Thymus (tissue), 11 donors: ENCODE results near the gene TEP1. TPM values are rescaled to one million over a fixed set of nuclear protein-coding genes. Genes with fewer than 3 reads are reported as not detected.
A peak's percentile ranks its signal among the peaks of the same experiment; 100 is the strongest.

Experiments used
- DNase-seq, 9 donors: peaks; one replicate each; pipeline ENCODE4 v3.0.0-alpha.2; 2013; ENCODE audit warnings: low spot score in 9 of 9, low read depth in 6 of 9, missing footprints in 1 of 9
- H3K27ac ChIP-seq, 2 donors: one replicate each; pipeline ENCODE4 v1.5.1; 2013; ENCODE audit warnings: control low read depth in 1 of 2, low read depth in 1 of 2, low read length in 1 of 2, mild to moderate bottlenecking in 1 of 2, moderate library complexity in 1 of 2
- H3K27me3 ChIP-seq, 2 donors: one replicate each; pipeline ENCODE4 v1.5.1; 2013; ENCODE audit warnings: low read length in 1 of 2; ENCODE audit not compliant: control insufficient read depth in 2 of 2, insufficient read depth in 1 of 2
- H3K36me3 ChIP-seq, 2 donors: one replicate each; pipeline ENCODE4 v1.5.1; 2013; ENCODE audit warnings: low read length in 1 of 2, mild to moderate bottlenecking in 1 of 2, moderate library complexity in 1 of 2; ENCODE audit not compliant: control insufficient read depth in 2 of 2, insufficient read depth in 2 of 2
- H3K4me1 ChIP-seq, 2 donors: one replicate each; pipeline ENCODE4 v1.5.1; 2013; ENCODE audit warnings: low read length in 2 of 2; ENCODE audit not compliant: control insufficient read depth in 2 of 2, insufficient read depth in 2 of 2
- H3K4me3 ChIP-seq, 2 donors: one replicate each; pipeline ENCODE4 v1.5.1; 2013; ENCODE audit warnings: low read length in 2 of 2, control low read depth in 1 of 2, mild to moderate bottlenecking in 1 of 2
- H3K9me3 ChIP-seq, 2 donors: one replicate each; pipeline ENCODE4 v1.5.1; 2013; ENCODE audit warnings: low read length in 1 of 2, mild to moderate bottlenecking in 1 of 2; ENCODE audit not compliant: control insufficient read depth in 2 of 2, insufficient read depth in 1 of 2
- WGBS: extraction: QIAGEN DNeasy Blood & Tissue Kit; methylation state at CpG from one replicate; pipeline ENCODE4 v1.1.7; 2013; 5-methylcytosine and 5-hydroxymethylcytosine counted together
- polyA plus RNA-seq: library from polyadenylated mRNA; stranded (reverse); fragments of 200-250 nt; gene quantifications from one replicate; pipeline ENCODE4 v1.2.3, GENCODE V29; 2013
- total RNA-seq: library from RNA; stranded (reverse); fragments of 120-200 nt; gene quantifications from one replicate; pipeline ENCODE4 v1.2.4, GENCODE V29; 2013
- donor health status: healthy.

Gene TEP1
- total and polyA plus RNA-seq, 2 donors = 15.4 to 34.5 TPM

- Histone ChIP-seq H3K36me3 (peaks cover 36 to 39% of the 10 kb centered on the region in 2 donors), H3K4me1 (no peaks in the 10 kb centered on the region), H3K27me3 (no peaks in the 10 kb centered on the region), H3K9me3 (no peaks in the 10 kb centered on the region), H3K27ac (no peak overlapping the region), H3K4me3 (no peak overlapping the region)
- DNase-seq = no peak
- 98% methylated on average over 11 of the region's 11 CpGs for WGBS
Observed at GRCh38 chr14:20403521-20403920, 9.8 kb downstream of the TEP1 start.

DNA sequence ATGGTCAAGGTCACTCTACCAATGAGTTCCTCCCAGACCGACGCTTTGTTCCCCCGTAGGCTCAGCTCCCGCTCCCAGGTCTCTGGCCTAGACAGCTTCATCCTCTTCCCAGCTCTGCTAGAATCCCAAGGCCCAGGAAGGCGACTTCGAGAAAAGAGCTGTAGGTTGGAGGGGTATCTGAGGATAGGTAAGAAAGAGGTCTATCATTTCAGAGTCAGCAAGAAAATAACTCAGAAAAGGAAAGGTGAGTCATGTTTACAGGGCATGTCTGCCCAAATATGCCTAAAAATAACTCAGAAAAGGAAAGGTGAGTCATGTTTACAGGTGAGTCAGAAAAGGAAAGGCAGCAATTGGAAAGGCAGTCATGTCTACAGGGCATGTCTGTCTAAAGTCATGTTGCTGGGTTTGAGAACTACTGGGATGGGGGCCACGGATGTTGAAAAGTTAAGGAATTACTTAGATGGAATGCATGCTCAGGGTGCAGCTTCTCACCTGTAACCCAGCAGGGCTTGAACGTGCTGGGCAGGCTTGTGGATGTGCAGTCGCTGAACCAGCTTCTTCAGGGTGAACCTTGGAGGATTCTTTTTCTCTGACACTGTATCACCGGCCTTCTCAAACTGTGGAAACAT is 12.2 kb downstream of the TEP1 start:
- 97% methylated on average over 10 of the region's 10 CpGs for WGBS
- Histone ChIP-seq H3K4me3 (no peak overlapping the region), H3K27ac (no peak overlapping the region), H3K27me3 (no peaks in the 10 kb centered on the region), H3K4me1 (no peaks in the 10 kb centered on the region), H3K36me3 (peaks cover 26 to 29% of the 10 kb centered on the region in 2 donors), H3K9me3 (no peaks in the 10 kb centered on the region)
- no peak for DNase-seq

- WGBS = 100% methylated on average over 1 of the region's 1 CpG
- H3K4me1 ChIP-seq = no peaks in the 10 kb centered on the region
- no peak for DNase-seq
- peaks cover 29 to 34% of the 10 kb centered on the region in 2 donors for H3K36me3 ChIP-seq
- H3K9me3 ChIP-seq = no peaks in the 10 kb centered on the region
- no peak overlapping the region for H3K4me3 ChIP-seq
- no peak overlapping the region for H3K27ac ChIP-seq
- H3K27me3 ChIP-seq = no peaks in the 10 kb centered on the region
Observed at GRCh38 chr14:20400589-20400964, 12.7 kb downstream of the TEP1 start.

- DNase-seq = no peak
- Histone ChIP-seq H3K4me3 (no peak overlapping the region), H3K4me1 (no peaks in the 10 kb centered on the region), H3K27ac (no peak overlapping the region), H3K27me3 (no peaks in the 10 kb centered on the region), H3K9me3 (no peaks in the 10 kb centered on the region), H3K36me3 (peaks cover 24 to 40% of the 10 kb centered on the region in 2 donors)
- 99% methylated on average over 3 of the region's 3 CpGs for WGBS
Observed at GRCh38 chr14:20397511-20397910, 15.8 kb downstream of the TEP1 start.

GRCh38 chr14:20391505-20391904 is 21.8 kb downstream of the TEP1 start:
- peaks cover 59 to 62% of the 10 kb centered on the region in 2 donors for H3K36me3 ChIP-seq

DNA sequence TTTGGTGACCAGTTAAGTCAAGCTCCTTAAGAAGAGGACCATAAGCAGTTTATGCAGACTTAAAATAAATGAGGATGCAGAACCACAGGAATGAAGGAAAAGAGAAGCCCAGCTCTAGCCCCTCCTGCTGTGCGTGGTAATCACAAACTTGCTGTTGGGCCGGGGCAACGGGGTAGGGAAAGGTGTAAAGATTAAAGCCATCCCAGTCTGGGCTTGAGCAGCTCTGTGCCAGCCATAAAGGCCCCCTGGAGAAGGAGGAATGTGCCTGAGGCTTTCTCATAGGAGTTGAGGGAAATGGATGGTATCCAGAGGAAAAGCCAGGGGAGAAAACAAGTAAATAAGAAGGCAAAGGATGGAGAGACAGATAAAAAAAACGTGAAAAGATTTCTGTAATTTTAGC is 25.1 kb downstream of the TEP1 start:
- no peak for DNase-seq
- Histone ChIP-seq H3K36me3 (peaks cover 61 to 74% of the 10 kb centered on the region in 2 donors), H3K9me3 (no peaks in the 10 kb centered on the region), H3K4me3 (no peak overlapping the region), H3K27ac (no peak overlapping the region), H3K4me1 (no peaks in the 10 kb centered on the region), H3K27me3 (no peaks in the 10 kb centered on the region)
- WGBS = 76% methylated on average over 4 of the region's 4 CpGs

More at GRCh38 chr14:20391505-20391904, 21.8 kb downstream of the TEP1 start:
- 97% methylated on average over 4 of the region's 4 CpGs for WGBS
- H3K4me3 ChIP-seq = no peak overlapping the region
- H3K27me3 ChIP-seq = no peaks in the 10 kb centered on the region
- H3K4me1 ChIP-seq = no peaks in the 10 kb centered on the region
- no peak for DNase-seq
- H3K27ac ChIP-seq = no peak overlapping the region
- H3K9me3 ChIP-seq = no peaks in the 10 kb centered on the region

DNA sequence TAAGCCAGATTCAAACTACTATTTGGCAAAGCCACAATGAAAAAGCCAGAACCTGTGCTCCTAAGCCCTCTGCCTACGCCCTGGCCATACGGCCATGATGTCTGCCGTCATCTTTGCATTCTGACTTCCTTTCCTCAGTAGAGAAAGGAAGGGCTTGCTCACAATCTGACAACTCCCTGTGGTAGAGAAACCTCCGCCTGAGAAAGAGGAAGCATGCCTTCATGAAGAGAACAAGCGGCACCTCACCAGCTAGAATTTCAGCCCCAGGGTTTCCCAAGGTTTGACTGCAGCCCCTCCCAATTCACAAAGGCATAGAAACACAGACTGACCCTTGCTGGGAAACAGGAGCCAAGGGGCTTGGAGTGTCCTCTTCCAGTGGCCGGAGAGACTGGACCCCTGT is 25.7 kb downstream of the TEP1 start:
- peaks cover 65 to 80% of the 10 kb centered on the region in 2 donors for H3K36me3 ChIP-seq
- no peaks in the 10 kb centered on the region for H3K27me3 ChIP-seq
- H3K9me3 ChIP-seq = no peaks in the 10 kb centered on the region
- DNase-seq = peak in 1 of 9 donors; percentile 12
- no peaks in the 10 kb centered on the region for H3K4me1 ChIP-seq
- no peak overlapping the region for H3K4me3 ChIP-seq
- WGBS = 94% methylated on average over 6 of the region's 6 CpGs
- H3K27ac ChIP-seq = no peak overlapping the region

GRCh38 chr14:20386276-20386855 is 26.9 kb downstream of the TEP1 start:
- H3K4me1 ChIP-seq = no peaks in the 10 kb centered on the region
- DNase-seq = no peak
- 97% methylated on average over 17 of the region's 17 CpGs for WGBS

GRCh38 chr14:20384886-20385285 is 28.4 kb downstream of the TEP1 start:
- no peaks in the 10 kb centered on the region for H3K4me1 ChIP-seq
- H3K4me3 ChIP-seq = no peak overlapping the region
- DNase-seq = no peak
- H3K36me3 ChIP-seq = peaks cover 66 to 83% of the 10 kb centered on the region in 2 donors
- H3K27ac ChIP-seq = no peak overlapping the region
- no peaks in the 10 kb centered on the region for H3K27me3 ChIP-seq
- H3K9me3 ChIP-seq = no peaks in the 10 kb centered on the region
- WGBS = 98% methylated on average over 5 of the region's 5 CpGs

More at GRCh38 chr14:20386276-20386855, 26.9 kb downstream of the TEP1 start:
- no peak overlapping the region for H3K4me3 ChIP-seq
- no peaks in the 10 kb centered on the region for H3K27me3 ChIP-seq
- H3K36me3 ChIP-seq = peaks cover 69 to 87% of the 10 kb centered on the region in 2 donors
- no peak overlapping the region for H3K27ac ChIP-seq
- no peaks in the 10 kb centered on the region for H3K9me3 ChIP-seq
